ENCODE data around the gene IRAK3. TPM values are rescaled to one million over a fixed set of nuclear protein-coding genes. Genes with fewer than 3 reads are reported as not detected.

IRAK3 gene
- total and polyA plus RNA-seq, 2 donors (not counting 3 experiments of a cell fraction or from before 2014, with no cell fraction given) = 2.3 to 8.5 TPM

DNA sequence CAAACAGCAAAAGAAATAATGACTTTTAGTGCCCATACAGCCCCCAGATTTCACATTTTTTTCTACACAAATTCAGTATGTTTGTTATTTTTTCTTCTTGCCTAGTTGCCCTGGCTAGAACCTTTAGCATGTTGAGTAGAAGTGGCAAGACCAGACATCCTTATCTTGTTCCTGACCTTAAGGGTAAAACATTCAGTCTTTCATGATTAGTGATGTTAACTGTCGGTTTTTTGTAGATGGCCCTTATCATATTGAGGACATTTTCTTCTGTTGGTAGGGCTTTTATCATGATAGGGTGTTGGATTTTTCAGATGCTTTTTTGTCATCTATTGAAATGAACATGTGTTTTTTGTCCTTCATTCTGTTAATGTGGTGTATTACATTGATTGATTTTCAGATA lies 17.1 kb downstream of the IRAK3 start:
- H3K9ac ChIP-seq (replicated peaks; ENCODE audit: extremely low read depth, insufficient read depth, low read length) = no peak overlapping the region
- no peak for DNase-seq (ENCODE audit: low read depth, low spot score)
- no TSS peak for BruUV-seq (replicated peaks)
- ChIA-PET POLR2A (no interaction called here), CTCF (no interaction called here)
- dilution Hi-C loops (cut with MboI; ENCODE audit: extremely low pct_ligation_motif_present, low sequenced_read_pairs) (no loop called here), intact Hi-C loops (cut with micrococcal nuclease) (no loop called here)
- H3K4me3 ChIP-seq (replicated peaks in 1 of 3; ENCODE audit: insufficient read depth in 1 of 3, low read depth in 1 of 3, low read length in 3 of 3) = no peak overlapping the region
- no peak overlapping the region for H3K4me2 ChIP-seq (ENCODE audit: insufficient read depth, low read length)
- H3K27me3 ChIP-seq (ENCODE audit: control insufficient read depth in 2 of 2, insufficient read depth in 2 of 2, low read length in 2 of 2) = no peaks in the 10 kb centered on the region
- no peak for FAIRE-seq
- no peak overlapping the region for H2AFZ ChIP-seq (ENCODE audit: low read depth, low read length)
- TF ChIP-seq FOS (IDR thresholded peaks at IDR 0.05; ENCODE audit: borderline replicate concordance, insufficient read depth, low read length) (no peak), JUN (IDR thresholded peaks at IDR 0.05; ENCODE audit: borderline replicate concordance, insufficient read depth, insufficient read length, low read depth) (no peak), EZH2 (IDR thresholded peaks at IDR 0.05; ENCODE audit: borderline replicate concordance, low read depth, low read length, severe bottlenecking) (no peak), MYC (IDR thresholded peaks at IDR 0.05; ENCODE audit: low read depth, low read length) (no peak), GATA2 (IDR thresholded peaks at IDR 0.05; ENCODE audit: insufficient read depth, insufficient read length, low read depth, low read length) (no peak), POLR2AphosphoS5 (IDR thresholded peaks at IDR 0.05; ENCODE audit: insufficient read depth, low read depth, low read length) (no peak), POLR2A (IDR thresholded peaks at IDR 0.05; ENCODE audit: low read depth, low read length) (no peak)
- TF ChIP-seq, protein P1, sequence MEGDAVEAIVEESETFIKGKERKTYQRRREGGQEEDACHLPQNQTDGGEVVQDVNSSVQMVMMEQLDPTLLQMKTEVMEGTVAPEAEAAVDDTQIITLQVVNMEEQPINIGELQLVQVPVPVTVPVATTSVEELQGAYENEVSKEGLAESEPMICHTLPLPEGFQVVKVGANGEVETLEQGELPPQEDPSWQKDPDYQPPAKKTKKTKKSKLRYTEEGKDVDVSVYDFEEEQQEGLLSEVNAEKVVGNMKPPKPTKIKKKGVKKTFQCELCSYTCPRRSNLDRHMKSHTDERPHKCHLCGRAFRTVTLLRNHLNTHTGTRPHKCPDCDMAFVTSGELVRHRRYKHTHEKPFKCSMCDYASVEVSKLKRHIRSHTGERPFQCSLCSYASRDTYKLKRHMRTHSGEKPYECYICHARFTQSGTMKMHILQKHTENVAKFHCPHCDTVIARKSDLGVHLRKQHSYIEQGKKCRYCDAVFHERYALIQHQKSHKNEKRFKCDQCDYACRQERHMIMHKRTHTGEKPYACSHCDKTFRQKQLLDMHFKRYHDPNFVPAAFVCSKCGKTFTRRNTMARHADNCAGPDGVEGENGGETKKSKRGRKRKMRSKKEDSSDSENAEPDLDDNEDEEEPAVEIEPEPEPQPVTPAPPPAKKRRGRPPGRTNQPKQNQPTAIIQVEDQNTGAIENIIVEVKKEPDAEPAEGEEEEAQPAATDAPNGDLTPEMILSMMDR (IDR thresholded peaks at IDR 0.05; ENCODE audit: extremely low read depth in 1 of 2, insufficient read depth in 1 of 2, low read depth in 1 of 2, low read length in 2 of 2) = no peak
- TF ChIP-seq, protein P2, sequence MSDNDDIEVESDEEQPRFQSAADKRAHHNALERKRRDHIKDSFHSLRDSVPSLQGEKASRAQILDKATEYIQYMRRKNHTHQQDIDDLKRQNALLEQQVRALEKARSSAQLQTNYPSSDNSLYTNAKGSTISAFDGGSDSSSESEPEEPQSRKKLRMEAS (IDR thresholded peaks at IDR 0.05; ENCODE audit: insufficient read depth, insufficient read length) = no peak
- no peaks in the 10 kb centered on the region for H4K20me1 ChIP-seq (replicated peaks; ENCODE audit: control insufficient read depth, extremely low read depth, insufficient read depth, low read length)
- H3K9me1 ChIP-seq (replicated peaks; ENCODE audit: control insufficient read depth, extremely low read depth, insufficient read depth, low read length) = peaks cover 2% of the 10 kb centered on the region
- no peaks in the 10 kb centered on the region for H3K4me1 ChIP-seq (ENCODE audit: control insufficient read depth, extremely low read depth, insufficient read depth, low read length)
- H3K79me2 ChIP-seq (ENCODE audit: control insufficient read depth, insufficient read depth, low read length) = no peaks in the 10 kb centered on the region
- H3K9me3 ChIP-seq (replicated peaks; ENCODE audit: control insufficient read depth, insufficient read depth, low read length) = no peaks in the 10 kb centered on the region
- no peaks in the 10 kb centered on the region for H3K36me3 ChIP-seq (ENCODE audit: control insufficient read depth in 2 of 2, extremely low read depth in 1 of 2, insufficient read depth in 2 of 2, low read length in 2 of 2)
- H3K27ac ChIP-seq (ENCODE audit: insufficient read depth, low read depth, low read length) = no peak overlapping the region

All from endothelial cell of umbilical vein (primary cell).